ENCODE data around the gene ZNF672. TPM values are rescaled to one million over a fixed set of nuclear protein-coding genes. Genes with fewer than 3 reads are reported as not detected.

The ZNF672 gene
- total and polyA plus RNA-seq, 2 of the 13 experiments (the other 11 are each of a cell fraction or from before 2014, with no cell fraction given): 17.2 to 22.9 TPM

GRCh38 chr1:248858891-248859889 is 21.2 kb downstream of the ZNF672 start, which contains the start of gene ZNF692 (continued):
- TF ChIP-seq ELF3 (CRISPR knock-in tag; IDR thresholded peaks at IDR 0.05): peak; percentile 18; the same call in 1 of the 2 replicates
- TF ChIP-seq SATB2 (CRISPR knock-in tag; IDR thresholded peaks at IDR 0.05): no peak; the same call in 1 of the 2 replicates
- TF ChIP-seq MYC (CRISPR knock-in tag; IDR thresholded peaks at IDR 0.05; ENCODE audit: borderline replicate concordance): peak; percentile 41; the same call in 1 of the 2 replicates
- TF ChIP-seq ZNF512 (CRISPR knock-in tag; IDR thresholded peaks at IDR 0.05): no peak
- TF ChIP-seq MLXIP (CRISPR knock-in tag; IDR thresholded peaks at IDR 0.05; ENCODE audit: borderline replicate concordance): no peak
- TF ChIP-seq KMT2A (CRISPR knock-in tag; IDR thresholded peaks at IDR 0.05): peak; percentile 45; the same call in 1 of the 2 replicates
- TF ChIP-seq HNF1B (CRISPR knock-in tag; IDR thresholded peaks at IDR 0.05): no peak
- TF ChIP-seq TARDBP (CRISPR knock-in tag; IDR thresholded peaks at IDR 0.05): peak; percentile 65; the same call in 1 of the 2 replicates
- no peak for TF ChIP-seq ZNF3 (CRISPR knock-in tag; IDR thresholded peaks at IDR 0.05)
- TF ChIP-seq GPN1 (CRISPR knock-in tag; IDR thresholded peaks at IDR 0.05; ENCODE audit: borderline replicate concordance): no peak
- TF ChIP-seq ZNF660 (CRISPR knock-in tag; IDR thresholded peaks at IDR 0.05; ENCODE audit: borderline replicate concordance, low read depth): no peak
- no peak for TF ChIP-seq ZNF224 (CRISPR knock-in tag; IDR thresholded peaks at IDR 0.05)
- TF ChIP-seq ZBTB25 (CRISPR knock-in tag; IDR thresholded peaks at IDR 0.05): peak; percentile 60; the same call in 1 of the 2 replicates
- TF ChIP-seq ZNF160 (CRISPR knock-in tag; IDR thresholded peaks at IDR 0.05): no peak; the same call in 1 of the 2 replicates
- TF ChIP-seq RXRA (CRISPR knock-in tag; IDR thresholded peaks at IDR 0.05): peak; percentile 52; the same call in 1 of the 2 replicates
- TF ChIP-seq ZSCAN9 (CRISPR knock-in tag; IDR thresholded peaks at IDR 0.05; ENCODE audit: borderline replicate concordance): 0 out of 2 replicates have a peak, but pooled peaks have one; percentile 17
- TF ChIP-seq ZBTB1 (CRISPR knock-in tag; IDR thresholded peaks at IDR 0.05; ENCODE audit: borderline replicate concordance): no peak
- peak; percentile 67 for TF ChIP-seq ZNF781 (CRISPR knock-in tag; IDR thresholded peaks at IDR 0.05; ENCODE audit: borderline replicate concordance, not compliant biosample characterization)
- TF ChIP-seq SOX13 (IDR thresholded peaks at IDR 0.05): no peak
- no peak for TF ChIP-seq SOX13 (CRISPR knock-in tag; conservative IDR thresholded peaks at IDR 0.05 in 1 of 2, IDR thresholded peaks at IDR 0.05 in 1 of 2)
- no peak for TF ChIP-seq GABPA (IDR thresholded peaks at IDR 0.05; ENCODE audit: low read depth, low read length)
- peak; percentile 72 for TF ChIP-seq GABPA (CRISPR knock-in tag; IDR thresholded peaks at IDR 0.05; ENCODE audit: low read depth)

Measured in HepG2 (cell line).